Measurements from ENCODE around the gene PIK3R2.

Gene PIK3R2

GRCh38 chr19:18122860-18123795 is 29.8 kb upstream of the PIK3R2 start:
- no peak overlapping the region for H3K4me3 ChIP-seq (ENCODE audit: low read length)
- no peak for TF ChIP-seq CTCF (IDR thresholded peaks at IDR 0.05; ENCODE audit: insufficient read depth, low read depth, low read length, missing control alignments)
- no peak for DNase-seq (ENCODE audit: low read depth)

GRCh38 chr19:18123819-18124218 is 29.1 kb upstream of the PIK3R2 start:
- no peak for TF ChIP-seq CTCF (IDR thresholded peaks at IDR 0.05; ENCODE audit: insufficient read depth, low read depth, low read length, missing control alignments)
- DNase-seq (ENCODE audit: low read depth): no peak
- no peak overlapping the region for H3K4me3 ChIP-seq (ENCODE audit: low read length)

GRCh38 chr19:18126097-18126496 is 26.9 kb upstream of the PIK3R2 start:
- no peak overlapping the region for H3K4me3 ChIP-seq (ENCODE audit: low read length)
- no peak for DNase-seq (ENCODE audit: low read depth)
- no peak for TF ChIP-seq CTCF (IDR thresholded peaks at IDR 0.05; ENCODE audit: insufficient read depth, low read depth, low read length, missing control alignments)

- no peak for TF ChIP-seq CTCF (IDR thresholded peaks at IDR 0.05; ENCODE audit: insufficient read depth, low read depth, low read length, missing control alignments)
- no peak for DNase-seq (ENCODE audit: low read depth)
- no peak overlapping the region for H3K4me3 ChIP-seq (ENCODE audit: low read length)
Measured at GRCh38 chr19:18128044-18128443, 24.9 kb upstream of the PIK3R2 start.

GRCh38 chr19:18128805-18129204 is 24.2 kb upstream of the PIK3R2 start:
- H3K4me3 ChIP-seq (ENCODE audit: low read length): no peak overlapping the region
- TF ChIP-seq CTCF (IDR thresholded peaks at IDR 0.05; ENCODE audit: insufficient read depth, low read depth, low read length, missing control alignments): no peak
- DNase-seq (ENCODE audit: low read depth): no peak

- H3K4me3 ChIP-seq (ENCODE audit: low read length): no peak overlapping the region
- no peak for TF ChIP-seq CTCF (IDR thresholded peaks at IDR 0.05; ENCODE audit: insufficient read depth, low read depth, low read length, missing control alignments)
Measured at GRCh38 chr19:18130523-18131242, 22.3 kb upstream of the PIK3R2 start.

More at GRCh38 chr19:18130523-18131242, 22.3 kb upstream of the PIK3R2 start:
- no peak for DNase-seq (ENCODE audit: low read depth)
